ENCODE data around the gene MAN1A2.

DNA sequence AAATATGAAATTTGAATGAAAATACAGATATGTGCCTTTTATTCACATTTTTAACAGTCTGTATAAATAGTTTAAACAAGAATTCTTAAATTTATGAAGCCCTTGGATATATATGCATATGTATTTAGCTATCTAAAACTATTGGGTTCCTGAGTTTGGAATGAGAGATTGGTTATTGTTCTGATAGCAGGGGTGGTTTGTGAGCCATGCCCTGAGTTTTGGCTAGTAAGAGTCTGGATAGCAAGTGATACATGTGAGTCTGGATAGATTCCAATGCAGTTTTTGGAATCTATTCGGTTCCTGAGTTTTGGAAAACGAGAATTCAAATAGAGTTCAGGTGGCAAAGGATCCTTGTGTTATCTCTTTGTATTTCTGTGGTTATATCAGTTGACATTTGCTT, 2.8 kb downstream of the MAN1A2 start:
- no peak for TF ChIP-seq ZBED1 (IDR thresholded peaks at IDR 0.05; ENCODE audit: borderline replicate concordance)
- no peak for TF ChIP-seq EP300 (IDR thresholded peaks at IDR 0.05; ENCODE audit: borderline replicate concordance in 1 of 2, control insufficient read depth in 1 of 2, low read depth in 2 of 2, low read length in 2 of 2)
- TF ChIP-seq, protein P1, sequence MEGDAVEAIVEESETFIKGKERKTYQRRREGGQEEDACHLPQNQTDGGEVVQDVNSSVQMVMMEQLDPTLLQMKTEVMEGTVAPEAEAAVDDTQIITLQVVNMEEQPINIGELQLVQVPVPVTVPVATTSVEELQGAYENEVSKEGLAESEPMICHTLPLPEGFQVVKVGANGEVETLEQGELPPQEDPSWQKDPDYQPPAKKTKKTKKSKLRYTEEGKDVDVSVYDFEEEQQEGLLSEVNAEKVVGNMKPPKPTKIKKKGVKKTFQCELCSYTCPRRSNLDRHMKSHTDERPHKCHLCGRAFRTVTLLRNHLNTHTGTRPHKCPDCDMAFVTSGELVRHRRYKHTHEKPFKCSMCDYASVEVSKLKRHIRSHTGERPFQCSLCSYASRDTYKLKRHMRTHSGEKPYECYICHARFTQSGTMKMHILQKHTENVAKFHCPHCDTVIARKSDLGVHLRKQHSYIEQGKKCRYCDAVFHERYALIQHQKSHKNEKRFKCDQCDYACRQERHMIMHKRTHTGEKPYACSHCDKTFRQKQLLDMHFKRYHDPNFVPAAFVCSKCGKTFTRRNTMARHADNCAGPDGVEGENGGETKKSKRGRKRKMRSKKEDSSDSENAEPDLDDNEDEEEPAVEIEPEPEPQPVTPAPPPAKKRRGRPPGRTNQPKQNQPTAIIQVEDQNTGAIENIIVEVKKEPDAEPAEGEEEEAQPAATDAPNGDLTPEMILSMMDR (IDR thresholded peaks at IDR 0.05 in 2 of 3, conservative IDR thresholded peaks at IDR 0.05 in 1 of 3; ENCODE audit: control insufficient read depth in 2 of 3, extremely low read depth in 1 of 3, insufficient read depth in 1 of 3, low read depth in 3 of 3, low read length in 3 of 3) = no peak
